T follicular helper cell (primary cell): ENCODE data around the gene AGAP3.

Source experiments
- DNase-seq: peaks from one replicate; pipeline ENCODE4 v3.0.0-alpha.2; 2020; ENCODE audit warnings: low read depth

The AGAP3 gene

GRCh38 chr7:151187409-151188251, 101.4 kb downstream of the AGAP3 start:
- DNase-seq, result no peak

GRCh38 chr7:151188252-151188542, 101.9 kb downstream of the AGAP3 start:
- DNase-seq, result no peak

GRCh38 chr7:151189038-151189437, 102.8 kb downstream of the AGAP3 start:
- no peak for DNase-seq

- DNase-seq, result no peak
These were observed 105.3 kb downstream of the AGAP3 start for GRCh38 chr7:151191544-151191943.

GRCh38 chr7:151192002-151192539, 105.8 kb downstream of the AGAP3 start:
- no peak for DNase-seq

- DNase-seq, result no peak
These were observed 107.1 kb downstream of the AGAP3 start for GRCh38 chr7:151193203-151193978.
